GM19455 (cell line): Measurements from ENCODE around the gene FAAP100.
A peak's percentile ranks its signal among the peaks of the same experiment; 100 is the strongest.
"Not testable (repeated sequence)": the region's sequence is repeated elsewhere in the genome, so short reads cannot be mapped to it uniquely, and the experiment has no call there.

Experiments
- ATAC-seq: cut with Tn5 transposase; IDR thresholded peaks from one replicate; pipeline ENCODE4 v1.9.1; 2021; ENCODE audit not compliant: unreplicated experiment

Gene FAAP100

DNA sequence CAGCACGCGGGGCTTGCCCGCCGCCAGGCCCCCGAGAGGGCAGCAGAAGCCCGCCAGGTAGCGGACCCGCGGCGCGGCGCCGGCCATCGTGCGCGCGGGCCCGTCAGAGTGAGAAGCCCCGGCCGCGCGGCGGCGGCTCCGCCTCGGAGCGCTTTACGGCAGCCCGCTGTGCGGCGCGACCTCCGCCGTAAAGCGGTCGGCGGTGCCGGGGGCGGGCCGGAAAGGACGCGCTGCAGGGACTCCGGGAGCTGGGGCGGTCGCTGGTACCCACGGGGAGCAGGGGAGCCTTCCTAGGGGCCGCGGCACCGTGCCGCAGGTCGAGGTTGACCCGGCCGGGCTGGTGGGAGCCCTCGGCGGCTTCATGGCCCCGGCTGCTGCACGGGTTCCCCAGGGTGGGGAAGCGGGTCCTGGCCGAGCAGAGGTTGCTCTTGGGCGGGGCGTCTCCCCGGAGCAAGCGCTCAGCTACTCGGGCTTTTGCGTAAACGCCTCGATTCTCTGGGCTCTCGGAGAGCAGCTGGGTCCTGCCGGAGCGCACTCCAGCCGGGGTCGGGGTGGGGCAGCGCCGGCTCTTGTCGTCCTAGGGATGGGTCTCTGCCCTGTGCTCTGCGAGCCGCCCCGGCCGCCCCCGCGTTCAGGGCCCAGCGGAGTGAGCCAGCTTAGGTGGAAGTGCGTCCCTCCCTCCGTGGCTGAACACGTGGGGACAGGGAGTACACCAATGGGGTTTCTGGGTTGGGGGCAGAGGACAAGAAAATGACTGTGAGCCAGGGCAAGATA, at the start of gene FAAP100:
Gene FAAP100, minus strand, starts transcription at position 110 of the 774 bp plus-strand sequence. Its CDS starts 23 bp downstream, at position 87.
- ATAC-seq: peak; percentile 41

- ATAC-seq: no peak
Observed at GRCh38 chr17:81601525-81602120, 49.5 kb upstream of the FAAP100 start.

- ATAC-seq: no peak
Observed at GRCh38 chr17:81599719-81600486, 47.8 kb upstream of the FAAP100 start.

- ATAC-seq: no peak
Observed at GRCh38 chr17:81593105-81593871, 41.1 kb upstream of the FAAP100 start.

DNA sequence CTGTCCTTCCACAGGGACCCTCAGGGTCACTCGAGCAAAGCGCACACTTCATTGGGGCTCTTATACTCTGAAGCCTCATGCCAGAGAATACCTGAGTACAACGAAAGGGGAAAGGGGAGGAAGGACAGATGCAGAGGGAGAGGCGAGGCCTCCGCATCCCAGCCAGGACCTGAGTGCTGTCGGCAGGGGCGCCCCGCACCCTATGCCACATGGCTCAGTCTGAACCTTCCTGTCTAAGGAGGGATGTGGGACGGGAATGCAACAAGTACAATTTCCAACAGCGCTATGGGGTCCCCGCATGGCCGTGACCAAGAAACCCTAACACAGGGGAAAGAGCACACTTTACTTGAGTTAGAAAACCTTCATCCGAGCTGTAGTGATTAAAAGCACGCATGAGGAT, 39.8 kb upstream of the FAAP100 start:
- ATAC-seq: no peak

DNA sequence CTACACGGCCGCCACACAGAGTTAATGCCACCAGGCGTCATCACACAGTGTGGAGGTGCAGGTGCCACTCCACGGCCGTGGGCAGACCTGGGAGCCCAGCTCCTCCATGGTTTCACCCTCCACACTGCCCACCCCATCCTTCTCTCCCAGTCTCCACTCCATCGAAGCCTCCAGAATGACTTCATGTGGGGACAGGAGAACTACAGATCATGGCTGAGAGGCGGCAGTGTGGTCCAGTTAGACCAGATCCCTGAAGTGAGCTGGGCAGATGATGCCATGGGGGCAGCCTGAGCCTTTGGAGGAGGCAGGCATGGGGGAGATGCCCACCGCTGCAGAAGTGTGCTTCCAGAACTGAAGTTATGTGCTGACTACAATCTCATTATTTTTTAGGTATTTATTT, 38.0 kb upstream of the FAAP100 start:
- ATAC-seq: no peak

DNA sequence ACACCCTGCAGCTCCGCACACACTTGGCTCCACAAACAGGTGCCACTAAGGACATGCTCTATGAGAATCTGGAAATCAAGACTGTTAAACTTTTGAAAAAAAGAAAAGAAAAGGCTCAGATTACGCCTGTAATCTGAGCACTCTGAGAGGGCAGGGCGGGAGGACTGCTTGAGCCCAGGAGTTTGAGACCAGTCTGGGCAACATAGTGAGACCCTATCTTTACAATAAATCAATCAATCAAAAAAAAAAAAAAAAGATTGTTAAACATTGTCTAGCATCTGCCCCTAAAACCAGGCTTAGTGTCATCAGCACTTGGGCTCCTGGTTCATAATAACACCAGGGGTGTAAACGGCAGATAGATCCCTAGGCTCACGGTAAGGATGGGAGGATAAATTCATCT, 37.5 kb upstream of the FAAP100 start:
- no peak for ATAC-seq

DNA sequence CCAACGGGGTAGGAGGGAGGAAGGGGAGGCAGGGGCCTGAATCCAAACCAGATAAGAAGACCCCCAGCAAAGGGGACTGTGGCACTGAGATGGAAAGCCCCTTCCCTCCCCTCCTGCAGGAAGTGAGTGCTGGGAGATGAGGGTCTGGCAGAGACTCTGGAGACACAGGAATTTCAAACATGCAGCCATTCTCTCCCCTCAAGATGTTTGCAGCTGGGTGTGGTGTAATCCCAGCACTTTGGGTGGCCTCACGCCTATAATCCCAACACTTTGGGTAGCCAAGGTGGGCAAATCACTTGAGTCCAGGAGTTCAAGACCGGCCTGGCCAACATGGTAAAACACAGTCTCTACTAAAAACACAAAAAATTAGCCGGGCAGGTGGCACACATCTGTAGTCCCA, 33.9 kb upstream of the FAAP100 start:
- ATAC-seq: no peak

DNA sequence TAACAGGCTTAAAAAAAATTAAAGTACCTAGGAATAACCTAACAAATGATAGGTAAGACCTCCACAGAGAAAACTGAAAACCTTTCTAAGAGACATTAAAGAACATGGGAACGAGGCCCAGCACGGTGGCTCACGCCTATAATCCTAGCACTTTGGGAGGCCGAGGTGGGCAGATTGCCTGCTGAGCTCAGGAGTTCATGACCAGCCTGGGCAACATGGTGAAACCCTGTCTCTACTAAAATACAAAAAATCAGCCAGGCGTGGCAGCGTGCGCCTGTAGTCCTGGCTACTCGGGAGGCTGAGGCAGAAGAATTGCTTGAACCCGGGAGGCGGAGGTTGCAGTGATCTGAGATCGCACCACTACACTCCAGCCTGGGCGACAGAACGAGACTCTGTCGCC, 32.6 kb upstream of the FAAP100 start:
- not testable (repeated sequence) for ATAC-seq

DNA sequence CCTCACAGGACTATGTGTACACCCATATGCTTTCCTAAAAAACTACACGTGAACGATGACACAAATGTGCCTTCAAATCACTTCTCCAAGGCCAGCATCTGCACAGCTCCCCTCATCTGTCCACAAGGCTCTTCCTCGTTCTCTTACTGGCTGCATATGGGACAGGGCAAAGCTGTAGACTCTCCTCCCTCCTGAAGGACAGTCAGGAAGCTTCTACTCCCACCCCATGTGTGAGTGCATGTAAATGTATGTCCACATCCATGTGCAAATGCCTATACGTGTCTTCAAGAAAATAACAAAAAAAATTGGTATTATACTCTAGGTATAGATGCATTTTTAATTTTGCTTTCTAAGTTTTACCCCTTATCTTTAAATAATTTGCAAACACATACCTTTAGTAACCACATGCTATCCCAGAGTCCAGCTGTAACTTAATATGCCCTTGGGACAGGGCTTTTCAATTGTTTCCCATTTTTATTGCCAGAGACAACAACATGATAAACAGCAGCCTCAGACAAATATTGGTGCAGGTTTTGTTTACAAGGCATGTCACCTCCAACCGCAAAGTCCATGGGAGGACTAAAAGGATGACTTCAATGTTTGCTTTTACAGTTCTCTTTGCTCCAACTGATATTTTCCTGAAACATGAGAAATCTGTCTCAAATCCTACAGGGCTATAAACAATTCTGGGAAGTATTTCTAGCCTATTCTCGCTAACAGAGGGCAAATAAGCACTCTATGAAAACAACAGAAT, 31.6 kb upstream of the FAAP100 start:
- ATAC-seq: no peak

GRCh38 chr17:81582749-81583148, 30.6 kb upstream of the FAAP100 start:
- no peak for ATAC-seq

GRCh38 chr17:81582341-81582740, 30.2 kb upstream of the FAAP100 start:
- no peak for ATAC-seq

DNA sequence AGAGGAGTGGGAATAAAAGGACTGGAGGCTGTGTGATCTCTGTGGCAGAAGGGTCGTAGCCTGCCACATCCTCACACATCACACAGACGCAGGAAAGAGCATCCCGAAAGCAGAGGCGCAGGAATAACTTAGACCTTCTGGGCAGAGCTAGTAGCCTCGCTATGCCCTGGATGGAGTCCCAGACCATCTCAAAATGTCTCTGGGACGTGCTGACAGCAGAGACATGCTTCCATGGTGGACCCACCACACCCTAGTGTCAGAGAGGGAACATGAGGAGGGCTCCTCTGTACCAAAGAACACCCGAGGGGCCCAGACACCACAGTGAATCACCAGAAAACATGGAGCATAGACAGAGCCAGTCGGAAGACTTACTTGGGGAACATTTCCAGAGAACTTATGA, 29.6 kb upstream of the FAAP100 start:
- ATAC-seq: no peak

- ATAC-seq: no peak
Observed at GRCh38 chr17:81580481-81580880, 28.3 kb upstream of the FAAP100 start.

GRCh38 chr17:81579821-81580321, 27.7 kb upstream of the FAAP100 start:
- ATAC-seq: no peak

GRCh38 chr17:81579298-81579697, 27.1 kb upstream of the FAAP100 start:
- ATAC-seq: no peak

- ATAC-seq: no peak
Observed at GRCh38 chr17:81578561-81579225, 26.5 kb upstream of the FAAP100 start.

GRCh38 chr17:81578038-81578441, 25.9 kb upstream of the FAAP100 start:
- no peak for ATAC-seq

DNA sequence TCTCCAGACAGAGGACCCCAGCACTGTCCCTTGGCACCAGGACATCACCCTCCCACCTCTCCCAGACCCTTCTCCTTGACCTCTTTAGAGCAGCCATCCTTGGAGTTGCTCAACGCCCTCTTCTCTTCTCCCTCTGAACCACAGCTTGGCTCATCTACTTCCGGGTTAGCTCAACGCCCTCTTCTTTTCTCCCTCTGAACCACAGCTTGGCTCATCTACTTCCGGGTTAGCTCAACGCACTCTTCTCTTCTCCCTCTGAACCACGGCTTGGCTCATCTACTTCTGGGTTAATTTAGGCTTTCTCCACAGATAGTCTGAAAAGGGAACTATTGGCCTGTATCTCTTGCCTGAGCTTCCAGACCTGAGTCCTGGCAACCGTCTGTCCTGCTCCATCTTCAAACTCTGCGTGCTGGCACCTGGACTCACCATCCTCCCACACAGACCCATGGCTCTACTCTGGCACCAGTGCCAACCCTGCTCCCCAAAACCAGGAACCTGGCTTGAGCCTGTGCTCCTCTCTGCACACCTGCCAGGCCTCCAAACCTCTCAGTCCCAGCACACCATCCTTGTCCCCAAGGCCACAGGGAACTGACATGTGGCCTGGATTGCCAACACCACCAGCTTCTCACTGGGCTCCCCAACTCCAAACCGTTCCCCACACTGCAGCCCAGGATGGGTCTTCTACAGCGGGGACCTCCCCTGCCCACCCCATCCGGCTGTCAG, 25.3 kb upstream of the FAAP100 start:
- ATAC-seq: no peak
